Measurements from ENCODE around the gene GRIN3B. TPM values are rescaled to one million over a fixed set of nuclear protein-coding genes. Genes with fewer than 3 reads are reported as not detected.

GRIN3B gene
- total RNA-seq, 2 experiments from 2014 or later: 0.07 TPM; not detected in 1

DNA sequence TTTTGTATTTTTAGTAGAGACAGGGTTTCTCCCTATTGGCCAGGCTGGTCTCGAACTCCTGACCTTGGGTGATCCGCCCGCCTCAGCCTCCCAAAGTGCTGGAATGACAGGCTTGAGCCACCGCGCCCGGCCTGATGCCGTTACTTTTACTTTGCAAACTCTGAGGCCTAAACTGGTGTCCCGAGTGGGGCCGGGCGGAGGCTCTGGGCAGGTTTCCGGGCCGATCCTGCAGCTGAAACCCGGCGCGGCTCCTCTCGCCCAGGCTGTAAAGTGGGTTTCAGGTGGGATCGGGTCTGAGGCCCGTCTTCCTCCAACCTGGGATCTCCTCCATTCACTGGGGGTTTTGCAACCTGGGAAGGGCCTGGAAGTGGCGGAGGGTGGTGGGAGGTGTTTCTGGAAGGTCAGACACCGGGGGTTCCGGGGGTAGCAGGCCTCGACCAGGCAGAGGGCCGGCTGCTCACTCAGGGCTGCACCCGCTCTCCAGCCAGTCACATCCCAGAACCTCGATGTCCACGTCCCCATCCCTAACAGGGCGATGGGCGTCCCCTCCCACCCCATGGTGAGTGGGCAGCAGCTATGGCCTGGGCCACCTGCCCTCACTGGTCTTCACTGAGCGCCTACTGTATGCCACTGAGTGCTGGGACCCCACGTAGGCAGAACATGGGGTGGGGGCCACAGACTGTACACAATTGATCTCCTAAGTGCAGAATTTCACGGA is 37.4 kb upstream of the GRIN3B start:
- POLR2A ChIA-PET: no interaction called here
- DNase-seq (no peak), ATAC-seq (no peak)
- peaks cover 11% of the 10 kb centered on the region for H3K36me3 Mint-ChIP-seq (ENCODE audit: low read depth)
- H3K27ac Mint-ChIP-seq: no peak overlapping the region
- peaks cover 5% of the 10 kb centered on the region for H3K4me1 Mint-ChIP-seq (ENCODE audit: low read depth)
- H3K4me3 Mint-ChIP-seq: no peak overlapping the region
- H3K27me3 Mint-ChIP-seq: no peaks in the 10 kb centered on the region
- intact Hi-C loops (cut with micrococcal nuclease): no loop called here
- TF ChIP-seq, protein P1, sequence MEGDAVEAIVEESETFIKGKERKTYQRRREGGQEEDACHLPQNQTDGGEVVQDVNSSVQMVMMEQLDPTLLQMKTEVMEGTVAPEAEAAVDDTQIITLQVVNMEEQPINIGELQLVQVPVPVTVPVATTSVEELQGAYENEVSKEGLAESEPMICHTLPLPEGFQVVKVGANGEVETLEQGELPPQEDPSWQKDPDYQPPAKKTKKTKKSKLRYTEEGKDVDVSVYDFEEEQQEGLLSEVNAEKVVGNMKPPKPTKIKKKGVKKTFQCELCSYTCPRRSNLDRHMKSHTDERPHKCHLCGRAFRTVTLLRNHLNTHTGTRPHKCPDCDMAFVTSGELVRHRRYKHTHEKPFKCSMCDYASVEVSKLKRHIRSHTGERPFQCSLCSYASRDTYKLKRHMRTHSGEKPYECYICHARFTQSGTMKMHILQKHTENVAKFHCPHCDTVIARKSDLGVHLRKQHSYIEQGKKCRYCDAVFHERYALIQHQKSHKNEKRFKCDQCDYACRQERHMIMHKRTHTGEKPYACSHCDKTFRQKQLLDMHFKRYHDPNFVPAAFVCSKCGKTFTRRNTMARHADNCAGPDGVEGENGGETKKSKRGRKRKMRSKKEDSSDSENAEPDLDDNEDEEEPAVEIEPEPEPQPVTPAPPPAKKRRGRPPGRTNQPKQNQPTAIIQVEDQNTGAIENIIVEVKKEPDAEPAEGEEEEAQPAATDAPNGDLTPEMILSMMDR (IDR thresholded peaks at IDR 0.05): no peak
- no peaks in the 10 kb centered on the region for H3K9me3 Mint-ChIP-seq
- CTCF ChIA-PET: interaction anchor here (1.2 kb wide), 1 partner anchor 99 kb away, joined by 3 read pairs; no protein-coding TSS in a partner anchor

DNA sequence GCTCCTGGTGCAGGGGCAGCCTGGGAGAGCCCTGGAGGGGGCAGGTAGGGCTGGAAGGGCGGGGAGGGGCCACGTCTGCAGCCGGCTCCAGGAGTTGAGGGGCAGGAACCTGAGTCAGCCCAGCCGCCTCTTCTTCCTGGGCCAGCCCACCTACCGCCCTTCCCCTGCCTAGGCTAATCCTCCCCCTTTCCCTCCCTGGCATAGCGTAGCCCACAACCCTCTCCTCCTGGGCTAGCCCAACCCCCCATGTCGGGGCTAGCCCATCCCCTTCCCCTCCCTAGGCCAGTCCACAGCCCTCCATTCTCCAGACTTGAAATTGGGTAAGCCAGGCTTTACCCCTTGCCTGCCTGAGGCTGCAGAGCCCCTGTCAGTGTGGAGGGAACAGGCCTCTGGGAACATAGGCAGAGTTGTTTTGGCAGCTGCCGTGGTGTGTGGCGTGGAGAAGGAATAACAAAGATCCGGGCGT is 36.7 kb upstream of the GRIN3B start:
- H3K4me3 Mint-ChIP-seq: no peak overlapping the region
- ATAC-seq: no peak
- ChIA-PET POLR2A (interaction anchor here (1.5 kb wide), 1 partner anchor 28 kb away, joined by 3 read pairs; no protein-coding TSS in a partner anchor), CTCF (no interaction called here)
- intact Hi-C loops (cut with micrococcal nuclease): no loop called here
- DNase-seq: no peak
- H3K27ac Mint-ChIP-seq: no peak overlapping the region
- H3K27me3 Mint-ChIP-seq: no peaks in the 10 kb centered on the region
- peaks cover 14% of the 10 kb centered on the region for H3K36me3 Mint-ChIP-seq (ENCODE audit: low read depth)
- H3K9me3 Mint-ChIP-seq: no peaks in the 10 kb centered on the region
- TF ChIP-seq, protein P1 (IDR thresholded peaks at IDR 0.05): no peak
- H3K4me1 Mint-ChIP-seq (ENCODE audit: low read depth): peaks cover 3% of the 10 kb centered on the region

DNA sequence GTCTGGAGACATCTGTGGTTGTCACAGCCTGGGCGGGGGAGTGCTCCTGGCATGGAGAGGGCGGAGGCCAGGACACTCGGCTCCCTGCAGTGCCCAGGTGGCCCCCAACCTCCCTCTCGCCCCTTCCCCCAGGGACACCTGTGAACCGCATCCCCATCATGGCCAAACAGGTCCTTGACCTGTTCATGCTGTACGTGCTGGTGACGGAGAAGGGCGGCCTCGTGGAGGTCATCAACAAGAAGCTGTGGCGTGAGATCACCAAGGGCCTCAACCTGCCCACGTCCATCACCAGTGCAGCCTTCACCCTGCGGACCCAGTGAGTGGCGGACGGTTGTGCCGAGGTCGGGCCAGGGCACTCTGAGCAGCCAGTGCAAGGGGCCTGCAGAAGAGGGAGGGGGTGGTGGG is 36.1 kb upstream of the GRIN3B start:
- Mint-ChIP-seq H3K27ac (no peak overlapping the region), H3K27me3 (no peaks in the 10 kb centered on the region), H3K4me3 (no peak overlapping the region), H3K36me3 (ENCODE audit: low read depth) (peaks cover 14% of the 10 kb centered on the region), H3K4me1 (ENCODE audit: low read depth) (no peaks in the 10 kb centered on the region), H3K9me3 (no peaks in the 10 kb centered on the region)
- TF ChIP-seq, protein P1 (IDR thresholded peaks at IDR 0.05): no peak
- ChIA-PET CTCF (no interaction called here), POLR2A (interaction anchor here (1.5 kb wide), 1 partner anchor 28 kb away, joined by 3 read pairs; no protein-coding TSS in a partner anchor)
- intact Hi-C loops (cut with micrococcal nuclease): no loop called here
- ATAC-seq (no peak), DNase-seq (no peak)

DNA sequence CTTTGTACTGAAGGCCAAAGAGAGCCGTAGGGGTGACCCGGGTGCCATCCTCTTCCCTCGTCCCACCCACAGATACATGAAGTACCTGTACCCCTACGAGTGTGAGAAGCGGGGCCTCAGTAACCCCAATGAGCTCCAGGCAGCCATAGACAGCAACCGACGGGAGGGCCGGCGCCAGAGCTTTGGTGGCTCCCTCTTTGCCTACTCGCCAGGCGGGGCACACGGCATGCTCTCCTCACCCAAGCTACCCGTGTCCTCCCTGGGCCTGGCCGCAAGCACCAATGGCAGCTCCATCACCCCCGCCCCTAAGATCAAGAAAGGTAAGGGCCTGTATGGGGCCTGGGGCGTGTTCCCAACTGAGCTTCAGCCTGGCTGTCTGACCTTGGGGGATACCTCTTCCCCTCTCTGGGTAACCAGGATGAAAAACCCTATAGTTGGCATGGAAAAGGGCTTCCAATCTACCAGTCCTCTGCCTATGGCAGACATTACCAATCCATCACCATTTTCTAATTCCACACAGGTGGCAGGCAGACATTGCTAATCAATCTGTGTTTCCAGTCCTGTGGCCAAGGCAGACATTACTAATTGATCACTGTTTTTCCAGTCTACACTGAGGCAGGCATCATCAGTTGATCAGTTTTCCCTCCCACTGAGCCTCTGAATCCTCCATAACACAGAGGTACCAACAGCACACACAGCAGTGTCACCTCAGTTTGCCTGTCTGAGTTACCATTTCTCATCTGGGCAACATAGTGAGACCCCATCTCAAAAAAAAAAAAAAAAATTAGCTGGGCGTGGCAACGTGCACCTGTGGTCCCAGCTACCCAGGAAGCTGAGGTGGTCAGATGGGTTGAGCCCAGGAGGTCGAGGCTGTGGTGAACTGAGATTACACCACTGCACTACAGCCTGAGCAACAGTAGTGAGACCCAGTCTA is 35.2 kb upstream of the GRIN3B start:
- H3K27me3 Mint-ChIP-seq: no peaks in the 10 kb centered on the region
- ATAC-seq (no peak), DNase-seq (no peak)
- ChIA-PET POLR2A (interaction anchor here (1.1 to 1.5 kb wide), 2 partner anchors 19 to 27 kb away, joined by 3 read pairs; partner anchors contain the start of gene WDR18), CTCF (interaction anchor here (2.3 kb wide), 1 partner anchor 42 kb away, joined by 7 read pairs; no protein-coding TSS in a partner anchor)
- no peaks in the 10 kb centered on the region for H3K9me3 Mint-ChIP-seq
- H3K36me3 Mint-ChIP-seq (ENCODE audit: low read depth): peaks cover 14% of the 10 kb centered on the region
- no peak overlapping the region for H3K27ac Mint-ChIP-seq
- H3K4me1 Mint-ChIP-seq (ENCODE audit: low read depth): no peaks in the 10 kb centered on the region
- TF ChIP-seq, protein P1 (IDR thresholded peaks at IDR 0.05): no peak
- H3K4me3 Mint-ChIP-seq: no peak overlapping the region
- intact Hi-C loops (cut with micrococcal nuclease): no loop called here

All from activated CD8-positive, alpha-beta T cell treated with anti-CD3 and anti-CD28 coated beads for 36 hours (primary cell).